SK-N-SH (cell line): Measurements from ENCODE around the gene MUC2.

Experiments
- TF ChIP-seq, protein P1 (sequence below): IDR thresholded peaks from 2 replicates; pipeline ENCODE4 v1.6.1; 2012; ENCODE audit warnings: mild to moderate bottlenecking, low read depth, low read length, moderate library complexity
- TF ChIP-seq, protein P2 (sequence below): fragments of 200-600 bp; sonication (generic); IDR thresholded peaks from 2 replicates; pipeline ENCODE4 v1.6.1; 2017; ENCODE audit warnings: antibody characterized with exemption, mild to moderate bottlenecking, moderate library complexity

DNA sequence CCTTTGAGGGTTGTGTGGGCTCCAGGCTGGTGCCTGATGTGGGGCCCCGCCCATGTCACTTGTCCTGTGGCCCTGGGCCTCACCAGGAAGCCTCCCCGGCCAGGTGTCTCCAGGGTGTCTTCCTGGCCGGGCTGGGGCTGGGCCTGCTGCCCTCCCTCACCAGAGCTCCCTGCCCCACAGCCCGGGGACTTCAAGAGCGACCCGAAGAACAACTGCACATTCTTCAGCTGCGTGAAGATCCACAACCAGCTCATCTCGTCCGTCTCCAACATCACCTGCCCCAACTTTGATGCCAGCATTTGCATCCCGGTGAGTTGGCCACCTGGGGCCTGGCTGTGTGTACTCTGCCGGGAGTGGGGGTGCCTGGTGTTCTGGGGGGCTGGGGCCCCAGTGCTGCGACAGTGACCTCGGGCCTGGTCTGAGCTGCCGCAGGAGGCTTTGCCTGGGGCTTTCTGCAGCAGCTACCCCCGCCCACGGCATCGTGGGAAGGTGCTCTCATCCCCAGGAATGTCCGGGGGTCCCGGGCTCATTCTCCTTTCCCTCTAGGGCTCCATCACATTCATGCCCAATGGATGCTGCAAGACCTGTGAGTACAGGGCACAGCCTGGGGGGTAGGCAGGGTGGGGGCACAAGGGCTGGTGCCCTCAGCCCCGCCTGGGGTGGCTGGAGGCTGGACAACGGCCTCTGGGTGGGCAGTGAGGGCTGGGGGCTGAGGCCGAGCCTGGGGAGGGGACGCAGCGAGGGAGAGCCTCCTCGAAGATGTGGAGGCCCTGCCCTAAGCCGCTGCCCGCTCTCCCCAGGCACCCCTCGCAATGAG, 34.6 kb downstream of the MUC2 start:
- TF ChIP-seq, protein P1, sequence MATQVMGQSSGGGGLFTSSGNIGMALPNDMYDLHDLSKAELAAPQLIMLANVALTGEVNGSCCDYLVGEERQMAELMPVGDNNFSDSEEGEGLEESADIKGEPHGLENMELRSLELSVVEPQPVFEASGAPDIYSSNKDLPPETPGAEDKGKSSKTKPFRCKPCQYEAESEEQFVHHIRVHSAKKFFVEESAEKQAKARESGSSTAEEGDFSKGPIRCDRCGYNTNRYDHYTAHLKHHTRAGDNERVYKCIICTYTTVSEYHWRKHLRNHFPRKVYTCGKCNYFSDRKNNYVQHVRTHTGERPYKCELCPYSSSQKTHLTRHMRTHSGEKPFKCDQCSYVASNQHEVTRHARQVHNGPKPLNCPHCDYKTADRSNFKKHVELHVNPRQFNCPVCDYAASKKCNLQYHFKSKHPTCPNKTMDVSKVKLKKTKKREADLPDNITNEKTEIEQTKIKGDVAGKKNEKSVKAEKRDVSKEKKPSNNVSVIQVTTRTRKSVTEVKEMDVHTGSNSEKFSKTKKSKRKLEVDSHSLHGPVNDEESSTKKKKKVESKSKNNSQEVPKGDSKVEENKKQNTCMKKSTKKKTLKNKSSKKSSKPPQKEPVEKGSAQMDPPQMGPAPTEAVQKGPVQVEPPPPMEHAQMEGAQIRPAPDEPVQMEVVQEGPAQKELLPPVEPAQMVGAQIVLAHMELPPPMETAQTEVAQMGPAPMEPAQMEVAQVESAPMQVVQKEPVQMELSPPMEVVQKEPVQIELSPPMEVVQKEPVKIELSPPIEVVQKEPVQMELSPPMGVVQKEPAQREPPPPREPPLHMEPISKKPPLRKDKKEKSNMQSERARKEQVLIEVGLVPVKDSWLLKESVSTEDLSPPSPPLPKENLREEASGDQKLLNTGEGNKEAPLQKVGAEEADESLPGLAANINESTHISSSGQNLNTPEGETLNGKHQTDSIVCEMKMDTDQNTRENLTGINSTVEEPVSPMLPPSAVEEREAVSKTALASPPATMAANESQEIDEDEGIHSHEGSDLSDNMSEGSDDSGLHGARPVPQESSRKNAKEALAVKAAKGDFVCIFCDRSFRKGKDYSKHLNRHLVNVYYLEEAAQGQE: no peak
- TF ChIP-seq, protein P2, sequence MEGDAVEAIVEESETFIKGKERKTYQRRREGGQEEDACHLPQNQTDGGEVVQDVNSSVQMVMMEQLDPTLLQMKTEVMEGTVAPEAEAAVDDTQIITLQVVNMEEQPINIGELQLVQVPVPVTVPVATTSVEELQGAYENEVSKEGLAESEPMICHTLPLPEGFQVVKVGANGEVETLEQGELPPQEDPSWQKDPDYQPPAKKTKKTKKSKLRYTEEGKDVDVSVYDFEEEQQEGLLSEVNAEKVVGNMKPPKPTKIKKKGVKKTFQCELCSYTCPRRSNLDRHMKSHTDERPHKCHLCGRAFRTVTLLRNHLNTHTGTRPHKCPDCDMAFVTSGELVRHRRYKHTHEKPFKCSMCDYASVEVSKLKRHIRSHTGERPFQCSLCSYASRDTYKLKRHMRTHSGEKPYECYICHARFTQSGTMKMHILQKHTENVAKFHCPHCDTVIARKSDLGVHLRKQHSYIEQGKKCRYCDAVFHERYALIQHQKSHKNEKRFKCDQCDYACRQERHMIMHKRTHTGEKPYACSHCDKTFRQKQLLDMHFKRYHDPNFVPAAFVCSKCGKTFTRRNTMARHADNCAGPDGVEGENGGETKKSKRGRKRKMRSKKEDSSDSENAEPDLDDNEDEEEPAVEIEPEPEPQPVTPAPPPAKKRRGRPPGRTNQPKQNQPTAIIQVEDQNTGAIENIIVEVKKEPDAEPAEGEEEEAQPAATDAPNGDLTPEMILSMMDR: no peak
